ENCODE results near the gene MTM1.

Gene MTM1

DNA sequence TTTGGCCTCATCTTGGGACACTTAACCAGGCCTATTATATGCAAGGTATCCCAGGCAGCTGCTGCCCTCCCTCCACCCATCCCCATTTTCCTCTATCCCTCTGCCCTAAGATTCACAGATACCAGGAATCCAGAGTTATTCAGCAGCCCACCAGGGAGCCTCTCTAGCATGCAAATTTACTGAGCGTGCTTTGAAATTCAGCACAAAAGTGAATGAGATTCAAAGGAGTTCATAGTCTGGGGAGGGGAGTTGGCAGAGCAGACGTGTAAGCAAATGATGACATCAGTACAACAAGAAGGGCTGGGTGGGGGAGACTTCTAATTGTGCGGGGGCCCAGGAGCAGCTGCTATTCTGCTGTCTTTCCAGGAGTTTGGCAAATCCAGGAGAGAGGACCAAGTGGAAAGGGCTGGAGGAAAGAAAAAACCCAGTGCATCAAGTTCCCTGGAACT lies 1.7 kb upstream of the MTM1 start:
- CTCF ChIA-PET, result no interaction called here
- Histone ChIP-seq H3K4me1 (ENCODE audit: control insufficient read depth, insufficient read depth, low read length) (no peaks in the 10 kb centered on the region), H3K27ac (ENCODE audit: extremely low read depth, low read depth, low read length) (no peak overlapping the region), H3K9me3 (ENCODE audit: control insufficient read depth, insufficient read depth, low read depth, low read length) (no peaks in the 10 kb centered on the region), H3K4me3 (ENCODE audit: low read depth, low read length) (no peak overlapping the region), H3K36me3 (ENCODE audit: control insufficient read depth in 2 of 2, insufficient read depth in 1 of 2, low read length in 2 of 2) (no peaks in the 10 kb centered on the region)
- POLR2A ChIA-PET, result interaction anchor here (0.7 kb wide), 1 partner anchor 209 kb away, joined by 3 read pairs; no protein-coding TSS in a partner anchor
- TF ChIP-seq ZNF544 (tag by site-specific recombination; IDR thresholded peaks at IDR 0.05) (no peak), GLI4 (tag by site-specific recombination; IDR thresholded peaks at IDR 0.05) (no peak), BCL11B (tag by site-specific recombination; IDR thresholded peaks at IDR 0.05; ENCODE audit: low read depth) (no peak), ZNF785 (tag by site-specific recombination; IDR thresholded peaks at IDR 0.05) (no peak), ZSCAN30 (tag by site-specific recombination; IDR thresholded peaks at IDR 0.05) (no peak), BCL11A (tag by site-specific recombination; IDR thresholded peaks at IDR 0.05; ENCODE audit: low read depth) (no peak), ZFP69B (tag by site-specific recombination; IDR thresholded peaks at IDR 0.05) (no peak), ZNF223 (tag by site-specific recombination; IDR thresholded peaks at IDR 0.05) (no peak), HOXA7 (CRISPR knock-in tag; IDR thresholded peaks at IDR 0.05; ENCODE audit: borderline replicate concordance) (no peak), ZNF561 (tag by site-specific recombination; IDR thresholded peaks at IDR 0.05; ENCODE audit: borderline replicate concordance) (no peak), ZBTB20 (tag by site-specific recombination; IDR thresholded peaks at IDR 0.05) (peak; percentile 73), ZNF335 (tag by site-specific recombination; conservative IDR thresholded peaks at IDR 0.05) (no peak), ZNF776 (tag by site-specific recombination; IDR thresholded peaks at IDR 0.05; ENCODE audit: borderline replicate concordance) (no peak), ZNF302 (tag by site-specific recombination; IDR thresholded peaks at IDR 0.05; ENCODE audit: low read depth) (no peak), ZNF10 (tag by site-specific recombination; IDR thresholded peaks at IDR 0.05) (no peak), ZNF629 (tag by site-specific recombination; IDR thresholded peaks at IDR 0.05) (peak; percentile 44; the same call in 1 of the 2 replicates), ZNF423 (tag by site-specific recombination; IDR thresholded peaks at IDR 0.05) (no peak), ZNF501 (tag by site-specific recombination; IDR thresholded peaks at IDR 0.05) (no peak), ZNF707 (tag by site-specific recombination; IDR thresholded peaks at IDR 0.05) (no peak), SP3 (tag by site-specific recombination; IDR thresholded peaks at IDR 0.05) (no peak), WT1 (tag by site-specific recombination; IDR thresholded peaks at IDR 0.05) (no peak), ZFP41 (tag by site-specific recombination; IDR thresholded peaks at IDR 0.05; ENCODE audit: borderline replicate concordance) (no peak), ZNF830 (tag by site-specific recombination; IDR thresholded peaks at IDR 0.05; ENCODE audit: low read depth) (no peak), ZNF701 (tag by site-specific recombination; IDR thresholded peaks at IDR 0.05) (no peak), MEIS1 (CRISPR knock-in tag; IDR thresholded peaks at IDR 0.05; ENCODE audit: borderline replicate concordance) (no peak)
- TF ChIP-seq, protein P1, sequence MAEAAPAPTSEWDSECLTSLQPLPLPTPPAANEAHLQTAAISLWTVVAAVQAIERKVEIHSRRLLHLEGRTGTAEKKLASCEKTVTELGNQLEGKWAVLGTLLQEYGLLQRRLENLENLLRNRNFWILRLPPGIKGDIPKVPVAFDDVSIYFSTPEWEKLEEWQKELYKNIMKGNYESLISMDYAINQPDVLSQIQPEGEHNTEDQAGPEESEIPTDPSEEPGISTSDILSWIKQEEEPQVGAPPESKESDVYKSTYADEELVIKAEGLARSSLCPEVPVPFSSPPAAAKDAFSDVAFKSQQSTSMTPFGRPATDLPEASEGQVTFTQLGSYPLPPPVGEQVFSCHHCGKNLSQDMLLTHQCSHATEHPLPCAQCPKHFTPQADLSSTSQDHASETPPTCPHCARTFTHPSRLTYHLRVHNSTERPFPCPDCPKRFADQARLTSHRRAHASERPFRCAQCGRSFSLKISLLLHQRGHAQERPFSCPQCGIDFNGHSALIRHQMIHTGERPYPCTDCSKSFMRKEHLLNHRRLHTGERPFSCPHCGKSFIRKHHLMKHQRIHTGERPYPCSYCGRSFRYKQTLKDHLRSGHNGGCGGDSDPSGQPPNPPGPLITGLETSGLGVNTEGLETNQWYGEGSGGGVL (tag by site-specific recombination; IDR thresholded peaks at IDR 0.05), result peak; percentile 65
- TF ChIP-seq, protein P2, sequence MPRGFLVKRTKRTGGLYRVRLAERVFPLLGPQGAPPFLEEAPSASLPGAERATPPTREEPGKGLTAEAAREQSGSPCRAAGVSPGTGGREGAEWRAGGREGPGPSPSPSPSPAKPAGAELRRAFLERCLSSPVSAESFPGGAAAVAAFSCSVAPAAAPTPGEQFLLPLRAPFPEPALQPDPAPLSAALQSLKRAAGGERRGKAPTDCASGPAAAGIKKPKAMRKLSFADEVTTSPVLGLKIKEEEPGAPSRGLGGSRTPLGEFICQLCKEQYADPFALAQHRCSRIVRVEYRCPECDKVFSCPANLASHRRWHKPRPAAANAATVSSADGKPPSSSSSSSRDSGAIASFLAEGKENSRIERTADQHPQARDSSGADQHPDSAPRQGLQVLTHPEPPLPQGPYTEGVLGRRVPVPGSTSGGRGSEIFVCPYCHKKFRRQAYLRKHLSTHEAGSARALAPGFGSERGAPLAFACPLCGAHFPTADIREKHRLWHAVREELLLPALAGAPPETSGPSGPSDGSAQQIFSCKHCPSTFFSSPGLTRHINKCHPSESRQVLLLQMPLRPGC (tag by site-specific recombination; IDR thresholded peaks at IDR 0.05), result no peak
- TF ChIP-seq, protein P3, sequence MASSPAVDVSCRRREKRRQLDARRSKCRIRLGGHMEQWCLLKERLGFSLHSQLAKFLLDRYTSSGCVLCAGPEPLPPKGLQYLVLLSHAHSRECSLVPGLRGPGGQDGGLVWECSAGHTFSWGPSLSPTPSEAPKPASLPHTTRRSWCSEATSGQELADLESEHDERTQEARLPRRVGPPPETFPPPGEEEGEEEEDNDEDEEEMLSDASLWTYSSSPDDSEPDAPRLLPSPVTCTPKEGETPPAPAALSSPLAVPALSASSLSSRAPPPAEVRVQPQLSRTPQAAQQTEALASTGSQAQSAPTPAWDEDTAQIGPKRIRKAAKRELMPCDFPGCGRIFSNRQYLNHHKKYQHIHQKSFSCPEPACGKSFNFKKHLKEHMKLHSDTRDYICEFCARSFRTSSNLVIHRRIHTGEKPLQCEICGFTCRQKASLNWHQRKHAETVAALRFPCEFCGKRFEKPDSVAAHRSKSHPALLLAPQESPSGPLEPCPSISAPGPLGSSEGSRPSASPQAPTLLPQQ (tag by site-specific recombination; IDR thresholded peaks at IDR 0.05), result 0 out of 2 replicates have a peak, but pooled peaks have one; percentile 32
- TF ChIP-seq, protein P4, sequence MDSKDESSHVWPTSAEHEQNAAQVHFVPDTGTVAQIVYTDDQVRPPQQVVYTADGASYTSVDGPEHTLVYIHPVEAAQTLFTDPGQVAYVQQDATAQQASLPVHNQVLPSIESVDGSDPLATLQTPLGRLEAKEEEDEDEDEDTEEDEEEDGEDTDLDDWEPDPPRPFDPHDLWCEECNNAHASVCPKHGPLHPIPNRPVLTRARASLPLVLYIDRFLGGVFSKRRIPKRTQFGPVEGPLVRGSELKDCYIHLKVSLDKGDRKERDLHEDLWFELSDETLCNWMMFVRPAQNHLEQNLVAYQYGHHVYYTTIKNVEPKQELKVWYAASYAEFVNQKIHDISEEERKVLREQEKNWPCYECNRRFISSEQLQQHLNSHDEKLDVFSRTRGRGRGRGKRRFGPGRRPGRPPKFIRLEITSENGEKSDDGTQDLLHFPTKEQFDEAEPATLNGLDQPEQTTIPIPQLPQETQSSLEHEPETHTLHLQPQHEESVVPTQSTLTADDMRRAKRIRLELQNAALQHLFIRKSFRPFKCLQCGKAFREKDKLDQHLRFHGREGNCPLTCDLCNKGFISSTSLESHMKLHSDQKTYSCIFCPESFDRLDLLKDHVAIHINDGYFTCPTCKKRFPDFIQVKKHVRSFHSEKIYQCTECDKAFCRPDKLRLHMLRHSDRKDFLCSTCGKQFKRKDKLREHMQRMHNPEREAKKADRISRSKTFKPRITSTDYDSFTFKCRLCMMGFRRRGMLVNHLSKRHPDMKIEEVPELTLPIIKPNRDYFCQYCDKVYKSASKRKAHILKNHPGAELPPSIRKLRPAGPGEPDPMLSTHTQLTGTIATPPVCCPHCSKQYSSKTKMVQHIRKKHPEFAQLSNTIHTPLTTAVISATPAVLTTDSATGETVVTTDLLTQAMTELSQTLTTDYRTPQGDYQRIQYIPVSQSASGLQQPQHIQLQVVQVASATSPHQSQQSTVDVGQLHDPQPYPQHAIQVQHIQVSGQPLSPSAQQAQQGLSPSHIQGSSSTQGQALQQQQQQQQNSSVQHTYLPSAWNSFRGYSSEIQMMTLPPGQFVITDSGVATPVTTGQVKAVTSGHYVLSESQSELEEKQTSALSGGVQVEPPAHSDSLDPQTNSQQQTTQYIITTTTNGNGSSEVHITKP (tag by site-specific recombination; IDR thresholded peaks at IDR 0.05), result peak; percentile 47
- TF ChIP-seq, protein P5, sequence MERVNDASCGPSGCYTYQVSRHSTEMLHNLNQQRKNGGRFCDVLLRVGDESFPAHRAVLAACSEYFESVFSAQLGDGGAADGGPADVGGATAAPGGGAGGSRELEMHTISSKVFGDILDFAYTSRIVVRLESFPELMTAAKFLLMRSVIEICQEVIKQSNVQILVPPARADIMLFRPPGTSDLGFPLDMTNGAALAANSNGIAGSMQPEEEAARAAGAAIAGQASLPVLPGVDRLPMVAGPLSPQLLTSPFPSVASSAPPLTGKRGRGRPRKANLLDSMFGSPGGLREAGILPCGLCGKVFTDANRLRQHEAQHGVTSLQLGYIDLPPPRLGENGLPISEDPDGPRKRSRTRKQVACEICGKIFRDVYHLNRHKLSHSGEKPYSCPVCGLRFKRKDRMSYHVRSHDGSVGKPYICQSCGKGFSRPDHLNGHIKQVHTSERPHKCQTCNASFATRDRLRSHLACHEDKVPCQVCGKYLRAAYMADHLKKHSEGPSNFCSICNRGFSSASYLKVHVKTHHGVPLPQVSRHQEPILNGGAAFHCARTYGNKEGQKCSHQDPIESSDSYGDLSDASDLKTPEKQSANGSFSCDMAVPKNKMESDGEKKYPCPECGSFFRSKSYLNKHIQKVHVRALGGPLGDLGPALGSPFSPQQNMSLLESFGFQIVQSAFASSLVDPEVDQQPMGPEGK (tag by site-specific recombination; IDR thresholded peaks at IDR 0.05), result peak; percentile 72
